H9 (cell line): ENCODE data around the gene RERE. TPM values are rescaled to one million over a fixed set of nuclear protein-coding genes. Genes with fewer than 3 reads are reported as not detected.

ENCODE experiments used
- DNase-seq: peaks from one replicate; pipeline ENCODE4 v3.0.0-alpha.2; 2017
- H2AFZ ChIP-seq: one replicate; pipeline ENCODE4 v1.6.1; 2013; ENCODE audit warnings: mild to moderate bottlenecking, low read length, control low read depth, moderate library complexity
- H2AK5ac ChIP-seq: 2 replicates; pipeline ENCODE4 v1.6.1; 2013; ENCODE audit warnings: low read length, control low read depth, mixed read lengths; ENCODE audit not compliant: insufficient read length
- H2BK120ac ChIP-seq: one replicate; pipeline ENCODE4 v1.6.1; 2013; ENCODE audit warnings: low read depth, mild to moderate bottlenecking, low read length, control low read depth, inconsistent platforms; ENCODE audit not compliant: poor library complexity, severe bottlenecking
- H2BK12ac ChIP-seq: 2 replicates; pipeline ENCODE4 v1.6.1; 2013; ENCODE audit warnings: low read length, control low read depth, mixed read lengths, low read depth; ENCODE audit not compliant: insufficient read length
- H2BK15ac ChIP-seq: 2 replicates; pipeline ENCODE4 v1.6.1; 2013; ENCODE audit warnings: low read depth, low read length, control low read depth
- H2BK20ac ChIP-seq: one replicate; pipeline ENCODE4 v1.6.1; 2013; ENCODE audit warnings: low read depth, mild to moderate bottlenecking, low read length, control low read depth, inconsistent platforms; ENCODE audit not compliant: poor library complexity, severe bottlenecking
- H2BK5ac ChIP-seq: 2 replicates; pipeline ENCODE4 v1.6.1; 2013; ENCODE audit warnings: low read length, control low read depth, mixed read lengths; ENCODE audit not compliant: insufficient read length
- H3K14ac ChIP-seq: 2 replicates; pipeline ENCODE4 v1.6.1; 2013; ENCODE audit warnings: low read length, control low read depth; ENCODE audit not compliant: insufficient read depth
- H3K18ac ChIP-seq: 2 replicates; pipeline ENCODE4 v1.6.1; 2013; ENCODE audit warnings: low read depth, mild to moderate bottlenecking, mixed read lengths, low read length, control low read depth; ENCODE audit not compliant: insufficient read length
- H3K23ac ChIP-seq: 2 replicates; pipeline ENCODE4 v1.6.1; 2013; ENCODE audit warnings: low read length, control low read depth, mixed read lengths, low read depth; ENCODE audit not compliant: insufficient read length
- H3K23me2 ChIP-seq: 2 replicates; pipeline ENCODE4 v1.6.1; 2013; ENCODE audit warnings: low read depth, mild to moderate bottlenecking, mixed read lengths, low read length, control low read depth; ENCODE audit not compliant: insufficient read length, poor library complexity, severe bottlenecking
- H3K27ac ChIP-seq: 2 replicates; pipeline ENCODE4 v1.5.1; 2013; ENCODE audit warnings: low read length, control low read depth, mixed read lengths, low read depth; ENCODE audit not compliant: insufficient read length
- H3K27me3 ChIP-seq: 2 replicates; pipeline ENCODE4 v1.6.1; 2013; ENCODE audit warnings: low read length, control low read depth, inconsistent platforms; ENCODE audit not compliant: insufficient read depth
- H3K4ac ChIP-seq: 2 replicates; pipeline ENCODE4 v1.6.1; 2013; ENCODE audit warnings: low read depth, mild to moderate bottlenecking, control low read depth, inconsistent platforms, low read length, moderate library complexity
- H3K4me1 ChIP-seq: 2 replicates; pipeline ENCODE4 v1.6.1; 2013; ENCODE audit warnings: low read length, control low read depth, inconsistent platforms; ENCODE audit not compliant: insufficient read depth
- H3K4me2 ChIP-seq: 2 replicates; pipeline ENCODE4 v1.6.1; 2013; ENCODE audit warnings: low read length, control low read depth, mixed read lengths; ENCODE audit not compliant: insufficient read length, insufficient read depth
- H3K56ac ChIP-seq: 2 replicates; pipeline ENCODE4 v1.6.1; 2013; ENCODE audit warnings: low read depth, mild to moderate bottlenecking, mixed read lengths, low read length, control low read depth; ENCODE audit not compliant: insufficient read length
- H3K79me1 ChIP-seq: 2 replicates; pipeline ENCODE4 v1.6.1; 2013; ENCODE audit warnings: low read depth, mild to moderate bottlenecking, moderate library complexity, low read length, control low read depth, inconsistent platforms; ENCODE audit not compliant: insufficient read depth, poor library complexity, severe bottlenecking
- H3K79me2 ChIP-seq: 2 replicates; pipeline ENCODE4 v1.6.1; 2013; ENCODE audit warnings: low read length, control low read depth, inconsistent platforms; ENCODE audit not compliant: insufficient read depth
- H3K9ac ChIP-seq: 2 replicates; pipeline ENCODE4 v1.6.1; 2013; ENCODE audit warnings: low read length, control low read depth, mixed read lengths; ENCODE audit not compliant: insufficient read length; ENCODE audit errors: extremely low read depth
- H3K9me3 ChIP-seq: one replicate; pipeline ENCODE4 v1.6.1; 2013; ENCODE audit warnings: low read depth, low read length, inconsistent platforms; ENCODE audit not compliant: control insufficient read depth
- H3T11ph ChIP-seq: one replicate; pipeline ENCODE4 v1.6.1; 2013; ENCODE audit warnings: mild to moderate bottlenecking, low read length, control low read depth, inconsistent platforms
- H4K20me1 ChIP-seq: one replicate; pipeline ENCODE4 v1.6.1; 2013; ENCODE audit not compliant: control insufficient read depth, insufficient read length, insufficient read depth
- H4K5ac ChIP-seq: 2 replicates; pipeline ENCODE4 v1.6.1; 2013; ENCODE audit warnings: low read depth, mild to moderate bottlenecking, mixed read lengths, low read length, control low read depth; ENCODE audit not compliant: insufficient read length
- H4K8ac ChIP-seq: replicated peaks from 2 replicates; pipeline ENCODE4 v1.6.1; 2013; ENCODE audit warnings: low read length, control low read depth, mixed read lengths, low read depth; ENCODE audit not compliant: insufficient read length
- H4K91ac ChIP-seq: 2 replicates; pipeline ENCODE4 v1.6.1; 2013; ENCODE audit warnings: low read depth, mild to moderate bottlenecking, moderate library complexity, mixed read lengths, low read length, control low read depth; ENCODE audit not compliant: insufficient read length
- H3K27ac Mint-ChIP-seq, 3 experiments: 2 replicates in 2 of 3; 3 replicates in 1 of 3; pipeline ENCODE4 v1.8.0; 2020 to 2021; ENCODE audit warnings: mixed read lengths in 3 of 3, mild to moderate bottlenecking in 1 of 3, moderate library complexity in 1 of 3
- H3K27me3 Mint-ChIP-seq: 2 replicates; pipeline ENCODE4 v1.8.0; 2021; ENCODE audit warnings: low read depth, mild to moderate bottlenecking, moderate library complexity, mixed read lengths
- H3K36me3 Mint-ChIP-seq, 3 experiments: 2 replicates in 2 of 3; 3 replicates in 1 of 3; pipeline ENCODE4 v1.8.0; 2020 to 2021; ENCODE audit warnings: low read depth in 3 of 3, mixed read lengths in 3 of 3; ENCODE audit not compliant: insufficient read depth in 1 of 3
- H3K4me1 Mint-ChIP-seq, 2 experiments: 2 replicates each; pipeline ENCODE4 v1.8.0; 2020; ENCODE audit warnings: mixed read lengths in 2 of 2
- H3K4me3 Mint-ChIP-seq, 2 experiments: 2 replicates in 1 of 2; 3 replicates in 1 of 2; pipeline ENCODE4 v1.8.0; 2020 to 2021; ENCODE audit warnings: mild to moderate bottlenecking in 2 of 2, mixed read lengths in 2 of 2, moderate library complexity in 1 of 2
- H3K9me3 Mint-ChIP-seq, 2 experiments: 2 replicates in 1 of 2; 3 replicates in 1 of 2; pipeline ENCODE4 v1.8.0; 2020; ENCODE audit warnings: mild to moderate bottlenecking in 2 of 2, mixed read lengths in 2 of 2, moderate library complexity in 1 of 2
- CTCF ChIP-seq: fragments of 200-600 bp; sonication (generic); conservative IDR thresholded peaks from 3 replicates; pipeline ENCODE4 v1.8.0; 2021; ENCODE audit warnings: antibody characterized with exemption, mild to moderate bottlenecking
- WGBS: extraction: QIAGEN DNeasy Blood & Tissue Kit; methylation state at CpG from one replicate; pipeline ENCODE4 v1.1.7; 2013; ENCODE audit warnings: missing lambda C conversion rate, low lambda C conversion rate, mixed read lengths; ENCODE audit not compliant: insufficient read length; ENCODE audit errors: extremely low coverage; 5-methylcytosine and 5-hydroxymethylcytosine counted together
- total RNA-seq: library from RNA; stranded (reverse); gene quantifications from 2 replicates; pipeline ENCODE4 v1.2.1, GENCODE V29; 2021

Gene RERE
- total RNA-seq, 1 experiment from 2014 or later: 103 TPM

- peaks cover 9% of the 10 kb centered on the region for H3K79me1 ChIP-seq
- no peak overlapping the region for H2BK12ac ChIP-seq
- H3K23me2 ChIP-seq: no peaks in the 10 kb centered on the region
- Mint-ChIP-seq H3K27ac (no peak overlapping the region), H3K4me1 (peaks cover 35 to 45% of the 10 kb centered on the region in 2 experiments), H3K27me3 (no peaks in the 10 kb centered on the region), H3K9me3 (no peaks in the 10 kb centered on the region), H3K4me3 (no peak overlapping the region), H3K36me3 (peaks cover 0 to 4% (median 0%) of the 10 kb centered on the region in 3 experiments; a peak in 1 of 7 replicates)
- H4K5ac ChIP-seq: no peak overlapping the region
- H3K23ac ChIP-seq: no peak overlapping the region
- no peak for TF ChIP-seq CTCF
- H3K18ac ChIP-seq: no peak overlapping the region
- DNase-seq: no peak
- H3K4me1 ChIP-seq: peaks cover 5% of the 10 kb centered on the region; the same call in 1 of the 2 replicates
- no peak overlapping the region for H2BK15ac ChIP-seq
- H4K91ac ChIP-seq: no peak overlapping the region
- no peak overlapping the region for H3K14ac ChIP-seq
- no peak overlapping the region for H2BK20ac ChIP-seq
- no peak overlapping the region for H2AFZ ChIP-seq
- no peaks in the 10 kb centered on the region for H3K9me3 ChIP-seq
- H3K27me3 ChIP-seq: no peaks in the 10 kb centered on the region
- no peak overlapping the region for H3T11ph ChIP-seq
- peaks cover 2% of the 10 kb centered on the region; the same call in 1 of the 2 replicates for H3K79me2 ChIP-seq
- no peak overlapping the region for H3K27ac ChIP-seq
- H3K56ac ChIP-seq: no peak overlapping the region
- no CpG with 5 or more reads among the region's 3 CpGs for whole genome bisulfite sequencing
- H3K9ac ChIP-seq: no peak overlapping the region
- H2BK120ac ChIP-seq: no peak overlapping the region
- H2BK5ac ChIP-seq: no peak overlapping the region
- H4K8ac ChIP-seq: no peak overlapping the region
- no peak overlapping the region for H3K4ac ChIP-seq
- no peak overlapping the region for H2AK5ac ChIP-seq
- no peak overlapping the region for H3K4me2 ChIP-seq
- H4K20me1 ChIP-seq: no peaks in the 10 kb centered on the region
Measured at GRCh38 chr1:8584316-8584715, 233.1 kb downstream of the RERE start.
